Activated T-helper 1 cell treated with anti-CD3 and anti-CD28 coated beads, Interleukin-12 subunit alpha, Interleukin-12 subunit beta, Interleukin-2, Interleukin-4 antibody, amounts not matched to agents 30 ng/mL and 10 ng/mL and 1 ng/mL, durations not matched to agents 14 hours and 24 hours and 36 hours (primary cell): ENCODE results near the gene BRAF. TPM values are rescaled to one million over a fixed set of nuclear protein-coding genes. Genes with fewer than 3 reads are reported as not detected.
"Not testable (repeated sequence)": the region's sequence is repeated elsewhere in the genome, so short reads cannot be mapped to it uniquely, and the experiment has no call there.

Source experiments
- DNase-seq: peaks from one replicate; pipeline ENCODE4 v3.0.0; 2021; ENCODE audit warnings: low spot score
- H3K27ac Mint-ChIP-seq: one replicate; pipeline ENCODE4 v1.8.0; 2021; ENCODE audit warnings: mild to moderate bottlenecking, mixed read lengths
- H3K27me3 Mint-ChIP-seq: one replicate; pipeline ENCODE4 v1.8.0; 2022; ENCODE audit warnings: mild to moderate bottlenecking, moderate library complexity, mixed read lengths; ENCODE audit not compliant: insufficient read depth
- H3K36me3 Mint-ChIP-seq: one replicate; pipeline ENCODE4 v1.8.0; 2021; ENCODE audit warnings: low read depth, mixed read lengths
- H3K4me1 Mint-ChIP-seq: one replicate; pipeline ENCODE4 v1.8.0; 2021; ENCODE audit warnings: low read depth, mixed read lengths
- H3K4me3 Mint-ChIP-seq: one replicate; pipeline ENCODE4 v1.8.0; 2021; ENCODE audit warnings: mild to moderate bottlenecking, moderate library complexity, mixed read lengths
- H3K9me3 Mint-ChIP-seq: one replicate; pipeline ENCODE4 v1.8.0; 2021; ENCODE audit warnings: mixed read lengths
- intact Hi-C: fragments of 100-400 bp; cut with micrococcal nuclease; formaldehyde crosslinking; loops from one replicate; pipeline ENCODE4 v1.15.1; 2024
- total RNA-seq: library from RNA; stranded (reverse); gene quantifications from 2 replicates; pipeline ENCODE4 v1.2.3, GENCODE V29; 2022

The BRAF gene
- total RNA-seq, 1 donor from 2014 or later = 23.1 TPM

DNA sequence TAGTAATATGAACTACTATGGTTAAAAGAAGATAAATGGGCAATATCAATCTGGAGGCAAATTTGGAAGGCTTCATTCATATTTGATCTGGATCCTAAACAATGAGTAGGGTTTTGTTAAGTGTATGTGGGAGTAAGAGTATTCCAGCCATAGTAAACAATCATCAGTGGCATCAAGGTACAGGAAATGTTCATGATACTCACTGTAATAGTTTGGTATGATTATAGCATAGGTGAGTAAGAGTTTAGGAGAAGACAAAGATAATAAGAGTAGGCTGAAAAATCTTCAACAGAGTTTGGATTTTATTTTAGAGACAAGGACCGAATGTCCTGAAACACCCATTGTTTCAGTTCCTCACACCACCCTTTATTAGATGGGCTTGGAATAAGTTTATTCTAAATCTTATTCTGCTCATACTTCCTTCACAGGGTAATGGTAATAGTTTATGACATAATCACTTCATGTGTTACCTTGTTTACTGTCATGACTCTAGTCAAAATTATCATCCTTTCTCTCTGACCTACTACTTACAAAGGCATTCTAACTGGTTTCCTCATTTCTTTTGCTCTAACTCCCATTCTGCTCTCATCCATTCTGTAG is 38.9 kb downstream of the BRAF start:
- H3K36me3 Mint-ChIP-seq = no peaks in the 10 kb centered on the region
- H3K4me3 Mint-ChIP-seq = no peak overlapping the region
- DNase-seq = no peak
- peaks cover 14% of the 10 kb centered on the region for H3K4me1 Mint-ChIP-seq
- H3K27ac Mint-ChIP-seq = no peak overlapping the region
- intact Hi-C loops = no loop called here
- H3K27me3 Mint-ChIP-seq = no peaks in the 10 kb centered on the region
- H3K9me3 Mint-ChIP-seq = no peaks in the 10 kb centered on the region

DNA sequence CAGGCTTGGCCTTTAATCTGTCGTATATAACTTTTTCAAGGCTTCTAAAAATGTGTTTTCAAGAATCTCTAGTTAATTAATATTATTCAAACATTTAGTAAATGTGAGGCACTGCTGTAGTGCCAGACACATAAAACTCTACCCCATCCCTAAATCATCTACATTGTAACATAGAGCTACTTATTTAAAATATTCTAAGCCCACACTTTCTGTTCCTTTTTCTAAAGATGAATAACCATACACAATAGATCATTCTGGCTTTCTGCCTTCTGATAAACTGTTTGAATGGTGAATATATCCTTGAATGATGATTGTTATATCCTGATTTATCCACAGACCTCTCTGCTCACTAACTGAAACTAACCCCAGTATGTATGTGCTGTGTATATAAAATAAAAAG is 41.4 kb downstream of the BRAF start:
- no peaks in the 10 kb centered on the region for H3K9me3 Mint-ChIP-seq
- DNase-seq = no peak
- peaks cover 11% of the 10 kb centered on the region for H3K4me1 Mint-ChIP-seq
- H3K36me3 Mint-ChIP-seq = peaks cover 2% of the 10 kb centered on the region
- H3K27ac Mint-ChIP-seq = no peak overlapping the region
- no peak overlapping the region for H3K4me3 Mint-ChIP-seq
- peaks cover 1% of the 10 kb centered on the region for H3K27me3 Mint-ChIP-seq
- intact Hi-C loops = no loop called here

DNA sequence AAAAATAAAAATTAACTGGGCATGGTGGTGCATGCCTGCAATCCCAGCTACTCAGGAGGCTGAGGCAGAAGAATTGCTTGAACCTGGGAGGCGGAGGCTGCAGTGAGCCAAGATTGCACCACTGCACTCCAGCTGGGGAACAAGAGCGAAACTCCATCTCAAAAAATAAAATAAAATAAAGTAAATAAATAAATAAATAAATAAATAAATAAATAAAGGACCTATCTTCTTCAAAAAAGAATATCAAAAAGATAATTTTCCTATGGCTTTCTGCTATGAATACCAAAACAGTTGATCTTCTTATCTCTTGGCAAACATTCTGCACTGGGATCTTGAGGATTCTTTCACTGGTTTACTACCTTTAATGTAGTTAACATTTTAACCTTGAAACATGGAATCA is 41.9 kb downstream of the BRAF start:
- intact Hi-C loops, H3K4me3 Mint-ChIP-seq, H3K9me3 Mint-ChIP-seq, H3K27ac Mint-ChIP-seq, H3K27me3 Mint-ChIP-seq, H3K36me3 Mint-ChIP-seq, DNase-seq: not testable (repeated sequence)
- peaks cover 11% of the 10 kb centered on the region for H3K4me1 Mint-ChIP-seq

DNA sequence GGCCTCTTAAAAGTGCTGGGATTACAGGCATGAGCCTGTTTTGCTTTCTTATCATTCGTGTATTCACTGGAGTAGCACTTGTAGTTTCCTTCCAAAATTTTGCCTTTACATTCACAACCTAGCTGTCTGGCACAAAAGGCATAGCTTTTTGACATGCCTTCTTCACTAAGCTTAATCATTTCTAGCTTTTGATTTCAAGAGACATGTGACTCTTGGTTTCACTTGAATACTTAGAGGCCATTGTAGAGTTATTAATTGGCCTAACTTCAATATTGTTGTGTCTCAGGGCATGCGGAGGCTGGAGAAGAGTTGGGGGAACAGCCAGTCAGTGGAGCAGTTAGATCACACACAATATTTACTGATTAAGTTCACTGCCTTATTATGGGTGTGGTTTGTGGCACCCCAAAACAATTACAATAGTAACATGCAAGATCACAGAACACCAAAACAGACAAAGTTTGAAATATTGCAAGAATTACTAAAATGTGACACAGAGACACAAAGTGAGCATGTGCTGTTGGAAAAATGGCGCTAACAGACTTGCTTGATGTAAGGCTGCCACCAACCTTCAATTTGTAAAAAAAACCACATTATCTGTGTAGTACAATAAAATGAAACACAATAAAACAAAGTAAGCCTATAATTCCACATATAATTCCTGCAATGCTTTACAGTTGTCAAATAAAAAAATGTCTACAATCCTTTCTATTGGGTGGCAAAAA is 43.1 kb downstream of the BRAF start:
- no peaks in the 10 kb centered on the region for H3K9me3 Mint-ChIP-seq
- no peak overlapping the region for H3K27ac Mint-ChIP-seq
- peaks cover 15% of the 10 kb centered on the region for H3K4me1 Mint-ChIP-seq

DNA sequence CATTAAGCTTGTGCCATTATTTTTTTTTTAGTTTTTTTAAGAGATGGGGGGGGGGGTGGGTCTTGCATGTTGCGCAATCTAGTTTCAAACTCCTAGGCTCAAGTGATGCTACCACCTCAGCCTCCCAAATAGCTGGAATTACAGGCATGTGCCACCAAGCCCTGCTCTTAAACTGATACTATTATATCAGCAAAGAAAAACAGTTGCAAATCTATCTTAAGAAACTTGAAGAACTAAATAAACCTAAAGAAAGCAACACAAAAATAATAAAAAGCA is 47.5 kb downstream of the BRAF start:
- DNase-seq = no peak
- Mint-ChIP-seq H3K27me3 (peaks cover 3% of the 10 kb centered on the region), H3K9me3 (no peaks in the 10 kb centered on the region), H3K4me3 (no peak overlapping the region), H3K4me1 (peaks cover 31% of the 10 kb centered on the region), H3K27ac (no peak overlapping the region), H3K36me3 (peaks cover 12% of the 10 kb centered on the region)
- intact Hi-C loops = loop anchor here (1.0 kb wide), 1 partner anchor 47 kb away; the partner anchor contains the start of gene BRAF

More for the DNA sequence above, 43.1 kb downstream of the BRAF start:
- no peak for DNase-seq
- peaks cover 3% of the 10 kb centered on the region for H3K27me3 Mint-ChIP-seq
- intact Hi-C loops = no loop called here
- H3K4me3 Mint-ChIP-seq = no peak overlapping the region
- H3K36me3 Mint-ChIP-seq = peaks cover 2% of the 10 kb centered on the region

DNA sequence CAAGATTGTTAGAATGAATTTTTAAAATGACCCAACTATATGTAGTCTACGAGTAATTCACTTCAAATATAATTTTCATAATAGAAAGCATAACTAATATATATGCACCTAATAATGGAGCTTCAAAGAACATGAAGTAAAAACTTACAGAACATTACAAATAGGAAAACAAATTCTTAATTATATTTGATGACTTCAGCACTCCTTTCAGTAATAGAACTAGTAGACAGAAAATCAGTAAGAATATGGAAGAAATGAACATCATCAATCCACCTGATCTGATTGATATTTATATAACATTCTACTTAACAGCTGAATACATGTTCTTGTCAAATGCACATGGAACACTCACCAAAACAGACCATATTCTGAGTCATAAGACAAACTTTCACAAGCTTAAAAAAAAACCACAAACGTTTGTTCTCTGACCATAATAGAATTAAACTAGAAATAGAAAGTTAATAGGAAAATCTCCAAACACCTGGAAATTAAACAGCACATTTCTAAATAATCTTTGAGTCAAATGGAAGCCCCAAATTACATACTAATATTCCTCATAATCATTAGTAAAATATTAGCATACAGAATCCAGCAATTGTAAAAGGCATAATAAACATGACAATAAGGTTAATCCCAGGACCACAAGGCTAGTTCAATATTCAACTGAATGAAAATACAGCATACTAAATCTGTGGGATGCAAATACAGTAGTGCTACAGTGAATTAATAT is 48.0 kb downstream of the BRAF start:
- H3K27ac Mint-ChIP-seq = no peak overlapping the region
- DNase-seq = no peak
- peaks cover 29% of the 10 kb centered on the region for H3K4me1 Mint-ChIP-seq
- peaks cover 12% of the 10 kb centered on the region for H3K36me3 Mint-ChIP-seq
- H3K27me3 Mint-ChIP-seq = peaks cover 3% of the 10 kb centered on the region
- H3K4me3 Mint-ChIP-seq = no peak overlapping the region
- no peaks in the 10 kb centered on the region for H3K9me3 Mint-ChIP-seq
- intact Hi-C loops = loop anchor here (1.0 kb wide), 2 partner anchors 26 to 48 kb away; partner anchors contain the start of gene BRAF

DNA sequence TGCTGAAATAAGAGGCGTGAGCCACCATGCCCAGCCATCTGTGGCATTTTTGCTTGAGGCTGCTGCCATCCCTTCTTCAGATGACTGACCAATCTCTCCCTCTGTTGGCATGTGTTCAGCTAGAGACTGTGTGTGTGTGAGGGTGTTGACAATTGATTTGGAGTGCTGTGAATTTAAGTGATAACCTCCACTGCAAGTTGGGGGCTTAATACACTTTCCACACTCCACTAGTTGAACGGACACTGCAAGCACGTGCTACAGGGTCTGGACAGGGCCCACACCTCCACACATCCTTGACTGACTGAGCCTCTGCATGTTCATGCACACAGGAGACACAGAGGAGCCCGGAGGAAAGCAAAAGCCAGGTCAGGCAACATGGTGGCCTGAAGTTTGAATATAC is 51.3 kb downstream of the BRAF start:
- H3K4me3 Mint-ChIP-seq = no peak overlapping the region
- DNase-seq = no peak
- intact Hi-C loops = no loop called here
- peaks cover 2% of the 10 kb centered on the region for H3K27me3 Mint-ChIP-seq
- H3K27ac Mint-ChIP-seq = no peak overlapping the region
- peaks cover 25% of the 10 kb centered on the region for H3K4me1 Mint-ChIP-seq
- no peaks in the 10 kb centered on the region for H3K9me3 Mint-ChIP-seq
- H3K36me3 Mint-ChIP-seq = peaks cover 13% of the 10 kb centered on the region

DNA sequence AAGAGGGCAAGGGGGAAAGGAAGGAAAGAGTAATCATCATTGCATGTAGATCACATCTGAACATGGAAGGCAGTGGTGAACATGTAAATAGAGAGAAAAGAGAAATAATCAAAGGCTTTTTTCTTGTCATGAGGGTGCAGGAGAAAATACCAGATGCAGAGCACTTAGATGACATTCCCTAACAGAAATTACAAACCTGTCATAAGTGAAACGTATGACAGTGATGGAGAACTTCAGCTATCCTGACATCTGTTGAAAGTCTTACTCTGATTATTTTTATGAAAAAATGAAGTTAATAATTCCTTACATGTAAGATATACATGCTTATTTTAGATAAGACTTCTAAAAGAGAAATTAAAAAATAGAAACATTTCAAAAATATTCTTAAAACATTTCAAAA is 54.7 kb downstream of the BRAF start:
- no peaks in the 10 kb centered on the region for H3K27me3 Mint-ChIP-seq
- intact Hi-C loops = no loop called here
- H3K9me3 Mint-ChIP-seq = no peaks in the 10 kb centered on the region
- H3K4me1 Mint-ChIP-seq = peaks cover 25% of the 10 kb centered on the region
- H3K4me3 Mint-ChIP-seq = no peak overlapping the region
- H3K36me3 Mint-ChIP-seq = peaks cover 15% of the 10 kb centered on the region
- DNase-seq = no peak
- no peak overlapping the region for H3K27ac Mint-ChIP-seq

DNA sequence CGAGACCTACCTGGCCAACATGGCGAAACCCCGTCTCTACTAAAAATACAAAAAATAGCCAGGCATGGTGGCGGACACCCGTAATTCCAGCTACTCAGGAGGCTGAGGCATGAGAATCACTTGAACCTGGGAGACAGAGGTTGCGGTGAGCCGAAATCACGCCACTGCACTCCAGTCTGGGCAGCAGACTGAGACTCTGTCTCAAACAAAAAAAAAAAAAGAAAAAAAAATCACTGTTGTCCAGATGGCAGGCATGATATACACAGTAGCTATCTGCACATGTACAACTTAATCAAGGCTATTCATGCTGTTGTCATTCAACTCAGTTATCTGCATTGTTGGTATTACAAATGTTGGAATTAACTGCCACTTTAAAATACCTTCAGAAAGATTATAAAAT is 55.3 kb downstream of the BRAF start:
- Mint-ChIP-seq H3K9me3 (peaks cover 4% of the 10 kb centered on the region), H3K36me3 (peaks cover 14% of the 10 kb centered on the region), H3K27me3 (no peaks in the 10 kb centered on the region), H3K27ac (no peak overlapping the region), H3K4me3 (no peak overlapping the region), H3K4me1 (peaks cover 25% of the 10 kb centered on the region)
- intact Hi-C loops = no loop called here
- DNase-seq = no peak

DNA sequence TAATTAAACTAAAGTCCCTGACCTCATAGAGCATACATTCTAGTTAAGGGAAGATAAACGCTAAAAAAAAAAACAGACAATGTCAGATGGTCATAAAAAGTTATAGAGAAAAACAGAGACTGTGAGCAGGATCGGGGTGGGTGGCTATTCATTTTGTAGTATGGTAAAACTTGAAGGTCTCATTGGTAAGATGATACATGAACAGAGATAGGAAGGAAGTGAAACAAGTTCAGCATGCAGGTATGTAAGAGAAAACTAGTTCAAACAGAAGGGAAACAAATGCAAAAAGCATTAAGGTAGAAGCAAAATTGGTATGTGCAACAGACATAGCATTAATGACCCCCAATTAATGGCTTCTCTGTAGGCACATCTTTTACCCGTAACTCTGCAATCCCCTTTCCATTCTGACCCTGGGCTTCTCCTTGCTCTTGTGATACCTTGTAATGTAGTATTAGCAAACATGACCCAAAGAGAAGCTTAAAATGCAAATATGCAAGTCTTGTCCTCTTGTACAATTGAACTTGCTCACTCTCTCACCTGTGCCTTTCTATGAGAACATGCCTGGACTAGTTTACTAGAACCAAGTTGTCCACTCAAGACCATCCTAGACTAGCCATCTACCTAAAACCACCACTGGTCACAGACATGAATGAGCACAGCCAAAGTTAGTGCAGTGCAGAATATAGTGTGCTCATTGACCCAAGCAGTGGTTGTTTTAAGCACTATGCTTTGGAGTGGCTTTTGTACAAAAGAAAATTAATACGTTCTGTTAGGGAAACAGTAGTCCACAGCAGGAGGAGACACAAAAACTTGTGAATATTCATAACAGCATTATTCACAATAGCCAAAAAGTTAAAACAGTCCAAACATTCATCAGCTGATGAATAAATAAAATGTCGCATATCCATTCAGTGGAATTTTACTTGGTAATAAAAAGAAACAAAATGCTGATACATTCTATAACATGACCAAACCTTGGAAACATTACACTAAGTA is 57.0 kb downstream of the BRAF start:
- Mint-ChIP-seq H3K4me3 (no peak overlapping the region), H3K4me1 (peaks cover 19% of the 10 kb centered on the region), H3K9me3 (peaks cover 5% of the 10 kb centered on the region), H3K27me3 (no peaks in the 10 kb centered on the region), H3K36me3 (peaks cover 14% of the 10 kb centered on the region), H3K27ac (no peak overlapping the region)
- intact Hi-C loops = no loop called here
- no peak for DNase-seq

DNA sequence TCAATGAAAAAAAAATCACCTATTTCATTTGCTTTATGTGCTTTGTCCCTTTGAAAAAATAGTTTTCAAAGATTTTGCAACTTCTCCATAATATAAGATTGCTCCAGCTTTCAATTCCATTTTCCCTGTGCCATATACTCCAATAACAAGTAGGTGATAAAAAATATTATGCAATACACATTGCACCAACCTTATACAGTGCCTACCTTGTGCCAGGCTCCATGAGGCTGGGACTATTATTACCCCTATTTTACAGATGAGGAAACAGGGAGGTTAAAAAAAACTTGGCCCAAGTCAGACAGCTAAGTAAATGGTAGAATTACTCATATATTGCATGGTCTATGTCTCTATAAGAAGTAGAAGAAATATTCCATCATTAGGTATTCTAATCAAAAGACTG is 57.8 kb downstream of the BRAF start:
- DNase-seq = no peak
- Mint-ChIP-seq H3K4me1 (peaks cover 19% of the 10 kb centered on the region), H3K27ac (no peak overlapping the region), H3K36me3 (peaks cover 14% of the 10 kb centered on the region), H3K9me3 (peaks cover 5% of the 10 kb centered on the region), H3K4me3 (no peak overlapping the region), H3K27me3 (no peaks in the 10 kb centered on the region)
- intact Hi-C loops = no loop called here

DNA sequence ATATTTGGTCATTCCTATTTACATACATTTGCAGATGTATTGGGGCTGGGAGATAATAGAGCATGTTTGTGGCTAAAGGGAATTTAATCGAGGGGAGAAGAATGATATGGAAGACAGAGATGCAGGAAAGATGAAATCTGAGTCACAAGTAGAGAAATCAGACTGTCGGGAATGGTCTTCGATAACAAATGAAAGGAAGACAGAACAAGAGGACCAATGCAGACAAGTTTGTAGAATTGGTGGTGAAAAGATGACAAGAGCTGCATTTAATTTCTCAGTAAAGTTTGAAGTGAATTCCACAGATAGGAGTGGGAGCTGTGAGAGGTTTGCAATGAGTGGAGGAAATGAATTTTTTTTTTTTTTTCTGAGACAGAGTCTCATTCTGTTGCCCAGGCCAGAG is 60.0 kb downstream of the BRAF start:
- intact Hi-C loops = no loop called here
- peaks cover 14% of the 10 kb centered on the region for H3K36me3 Mint-ChIP-seq
- H3K27me3 Mint-ChIP-seq = no peaks in the 10 kb centered on the region
- H3K9me3 Mint-ChIP-seq = peaks cover 5% of the 10 kb centered on the region
- no peak overlapping the region for H3K27ac Mint-ChIP-seq
- no peak overlapping the region for H3K4me3 Mint-ChIP-seq
- DNase-seq = no peak
- H3K4me1 Mint-ChIP-seq = peaks cover 13% of the 10 kb centered on the region
